Activated T-helper 1 cell treated with anti-CD3 and anti-CD28 coated beads, Interleukin-12 subunit alpha, Interleukin-12 subunit beta, Interleukin-2, Interleukin-4 antibody, amounts not matched to agents 30 ng/mL and 10 ng/mL and 1 ng/mL, durations not matched to agents 14 hours and 24 hours and 36 hours (primary cell): Measurements from ENCODE around the gene LRMDA. TPM values are rescaled to one million over a fixed set of nuclear protein-coding genes. Genes with fewer than 3 reads are reported as not detected.
"Not testable (repeated sequence)": the region's sequence is repeated elsewhere in the genome, so short reads cannot be mapped to it uniquely, and the experiment has no call there.

Experiments
- DNase-seq: peaks from one replicate; pipeline ENCODE4 v3.0.0; 2021; ENCODE audit warnings: low spot score
- H3K27ac Mint-ChIP-seq: one replicate; pipeline ENCODE4 v1.8.0; 2021; ENCODE audit warnings: mild to moderate bottlenecking, mixed read lengths
- H3K27me3 Mint-ChIP-seq: one replicate; pipeline ENCODE4 v1.8.0; 2022; ENCODE audit warnings: mild to moderate bottlenecking, moderate library complexity, mixed read lengths; ENCODE audit not compliant: insufficient read depth
- H3K36me3 Mint-ChIP-seq: one replicate; pipeline ENCODE4 v1.8.0; 2021; ENCODE audit warnings: low read depth, mixed read lengths
- H3K4me1 Mint-ChIP-seq: one replicate; pipeline ENCODE4 v1.8.0; 2021; ENCODE audit warnings: low read depth, mixed read lengths
- H3K4me3 Mint-ChIP-seq: one replicate; pipeline ENCODE4 v1.8.0; 2021; ENCODE audit warnings: mild to moderate bottlenecking, moderate library complexity, mixed read lengths
- H3K9me3 Mint-ChIP-seq: one replicate; pipeline ENCODE4 v1.8.0; 2021; ENCODE audit warnings: mixed read lengths
- intact Hi-C: fragments of 100-400 bp; cut with micrococcal nuclease; formaldehyde crosslinking; loops from one replicate; pipeline ENCODE4 v1.15.1; 2024
- total RNA-seq: library from RNA; stranded (reverse); gene quantifications from 2 replicates; pipeline ENCODE4 v1.2.3, GENCODE V29; 2022

LRMDA gene
- total RNA-seq, 1 donor from 2014 or later, result not detected

DNA sequence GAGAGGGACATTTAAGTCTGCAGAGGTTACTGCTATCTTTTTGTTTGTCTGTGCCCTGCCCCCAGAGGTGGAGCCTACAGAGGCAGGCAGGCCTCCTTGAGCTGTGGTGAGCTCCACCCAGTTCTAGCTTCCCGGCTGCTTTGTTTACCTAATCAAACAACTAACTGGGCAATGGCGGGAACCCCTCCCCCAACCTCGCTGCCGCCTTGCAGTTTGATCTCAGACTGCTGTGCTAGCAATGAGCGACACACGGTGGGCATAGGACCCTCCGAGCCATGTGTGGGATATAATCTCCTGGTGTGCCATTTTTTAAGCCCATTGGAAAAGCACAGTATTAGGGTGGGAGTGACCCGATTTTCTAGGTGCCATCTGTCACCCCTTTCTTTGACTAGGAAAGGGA is 716.8 kb downstream of the LRMDA start:
- DNase-seq, H3K36me3 Mint-ChIP-seq, H3K4me1 Mint-ChIP-seq, H3K4me3 Mint-ChIP-seq, H3K27ac Mint-ChIP-seq, intact Hi-C loops, H3K27me3 Mint-ChIP-seq: not testable (repeated sequence)
- H3K9me3 Mint-ChIP-seq, result peaks cover 12% of the 10 kb centered on the region

DNA sequence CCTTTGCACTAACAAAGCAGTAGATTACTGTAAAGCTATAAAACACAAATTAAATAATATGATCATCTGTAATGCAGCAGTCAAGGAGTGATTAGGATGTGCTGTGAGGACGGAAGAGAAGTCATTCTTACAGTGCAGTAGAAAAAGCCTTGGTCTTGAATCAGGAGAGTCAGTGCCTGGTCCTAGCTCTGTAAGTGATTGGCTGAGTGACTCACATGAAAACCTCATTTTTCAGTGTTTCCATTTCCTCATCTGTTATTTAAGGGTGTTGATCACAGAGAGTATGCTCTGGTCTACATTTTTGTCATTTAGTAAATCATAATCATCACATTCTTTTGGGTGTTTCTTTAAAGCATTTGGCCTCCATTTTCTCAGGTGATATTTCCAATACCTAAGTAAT is 717.8 kb downstream of the LRMDA start:
- peaks cover 12% of the 10 kb centered on the region for H3K9me3 Mint-ChIP-seq
- no peaks in the 10 kb centered on the region for H3K4me1 Mint-ChIP-seq
- H3K27me3 Mint-ChIP-seq, result no peaks in the 10 kb centered on the region
- H3K27ac Mint-ChIP-seq, result no peak overlapping the region
- H3K4me3 Mint-ChIP-seq, result no peak overlapping the region
- no peaks in the 10 kb centered on the region for H3K36me3 Mint-ChIP-seq
- intact Hi-C loops, result no loop called here
- no peak for DNase-seq

DNA sequence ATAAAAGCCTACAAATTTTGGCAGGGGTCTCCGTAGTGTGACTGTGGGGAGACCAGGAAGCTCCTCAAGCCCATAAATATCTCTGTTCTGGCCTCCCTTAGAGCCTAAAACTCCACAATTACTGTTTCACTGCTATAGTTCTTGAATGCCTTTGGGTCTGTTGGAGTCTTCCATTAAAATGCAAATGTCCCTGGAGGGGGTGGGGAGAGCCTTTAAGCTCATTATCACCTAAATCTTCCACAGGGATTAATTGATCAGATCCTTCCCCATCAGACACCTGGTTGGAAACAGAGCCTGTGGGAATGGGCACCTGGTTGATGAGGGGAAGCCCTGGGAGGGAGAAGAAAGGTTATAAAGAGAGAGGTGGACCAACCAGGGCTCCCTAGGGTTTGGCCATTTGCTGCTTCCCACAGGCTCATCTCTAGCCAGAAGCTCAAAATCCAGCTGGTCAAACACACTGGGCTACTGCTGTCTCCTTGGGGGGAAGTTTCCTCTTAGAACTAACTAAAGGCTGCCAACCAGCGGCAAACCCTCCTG is 718.2 kb downstream of the LRMDA start:
- Mint-ChIP-seq H3K4me3 (no peak overlapping the region), H3K27me3 (no peaks in the 10 kb centered on the region), H3K27ac (no peak overlapping the region), H3K4me1 (no peaks in the 10 kb centered on the region), H3K9me3 (peaks cover 12% of the 10 kb centered on the region), H3K36me3 (no peaks in the 10 kb centered on the region)
- DNase-seq, result no peak
- intact Hi-C loops, result no loop called here

DNA sequence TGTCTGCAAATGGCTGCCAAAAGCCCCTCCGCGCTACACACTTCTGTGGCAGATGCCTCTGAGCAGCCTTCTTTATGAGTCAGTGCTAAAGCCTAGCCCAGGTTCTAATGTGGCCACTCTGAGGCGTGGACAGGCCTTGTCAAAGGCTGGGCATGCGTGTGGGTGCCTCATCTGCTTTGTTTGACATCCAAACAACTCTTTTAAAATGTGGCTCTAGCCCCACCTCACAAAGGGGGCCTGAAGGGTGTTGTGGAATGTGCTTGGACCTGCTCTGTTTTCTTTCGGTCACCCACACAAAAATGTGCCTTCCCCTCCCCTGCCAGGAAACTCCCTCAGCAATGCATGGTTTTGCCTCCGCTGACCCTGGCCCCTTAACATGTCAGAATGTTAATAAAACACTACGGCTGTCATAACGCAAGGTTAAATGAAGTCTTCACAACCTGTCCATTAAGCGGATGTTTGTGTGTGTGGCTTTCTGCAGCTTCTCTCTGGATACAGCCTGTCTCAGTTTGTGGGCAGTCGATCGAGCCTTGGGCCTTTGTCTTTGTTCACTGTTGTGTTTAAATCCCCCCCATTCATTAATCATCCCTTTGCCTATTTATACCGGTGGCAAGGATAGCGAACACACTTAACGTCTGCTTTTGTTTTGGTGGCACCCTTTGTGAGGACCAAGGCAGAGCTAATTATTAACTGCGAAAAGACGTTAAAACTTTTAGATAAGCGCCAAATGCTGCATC is 718.9 kb downstream of the LRMDA start:
- intact Hi-C loops, result no loop called here
- Mint-ChIP-seq H3K9me3 (peaks cover 12% of the 10 kb centered on the region), H3K4me3 (no peak overlapping the region), H3K27me3 (no peaks in the 10 kb centered on the region), H3K4me1 (no peaks in the 10 kb centered on the region), H3K36me3 (no peaks in the 10 kb centered on the region), H3K27ac (no peak overlapping the region)
- no peak for DNase-seq

DNA sequence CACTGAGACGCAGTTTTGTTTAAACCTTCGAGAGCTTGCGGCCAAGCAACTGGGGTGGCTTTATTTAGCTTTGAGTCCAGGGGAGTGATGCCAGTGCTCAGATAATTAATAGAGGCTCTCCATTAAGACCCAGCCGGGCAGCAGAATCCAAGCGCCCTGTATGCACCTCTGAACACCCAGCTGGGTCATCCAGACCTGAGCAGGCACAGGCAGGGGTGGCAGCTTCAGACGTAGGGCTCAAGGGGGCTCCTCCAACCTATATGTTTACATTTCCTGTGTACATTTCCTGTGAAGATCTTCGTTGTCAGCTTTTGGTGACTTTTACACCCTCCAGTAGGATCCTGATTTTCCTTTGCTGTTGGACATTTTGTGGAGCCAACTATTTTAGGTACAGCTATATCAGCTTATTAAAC is 719.5 kb downstream of the LRMDA start:
- H3K36me3 Mint-ChIP-seq, result no peaks in the 10 kb centered on the region
- no peaks in the 10 kb centered on the region for H3K27me3 Mint-ChIP-seq
- no peaks in the 10 kb centered on the region for H3K4me1 Mint-ChIP-seq
- peaks cover 12% of the 10 kb centered on the region for H3K9me3 Mint-ChIP-seq
- no peak for DNase-seq
- intact Hi-C loops, result no loop called here
- H3K27ac Mint-ChIP-seq, result no peak overlapping the region
- H3K4me3 Mint-ChIP-seq, result no peak overlapping the region

DNA sequence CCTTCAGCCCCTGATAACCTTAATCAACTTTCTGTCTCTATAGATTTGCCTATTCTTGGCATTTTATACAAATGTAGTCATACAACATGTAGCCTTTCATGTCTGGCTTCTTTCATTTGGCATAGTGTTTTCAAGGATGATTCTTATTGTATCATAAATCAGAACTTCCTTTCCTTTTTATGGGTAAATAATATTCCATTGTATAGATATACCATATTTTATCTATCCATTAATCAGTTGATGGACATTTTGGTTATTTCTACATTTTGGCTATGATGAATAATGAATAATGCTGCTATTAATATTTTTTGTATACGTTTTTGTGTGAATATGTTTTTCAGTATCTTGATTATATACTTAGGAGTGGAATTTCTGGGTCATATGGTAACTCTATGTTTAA is 720.8 kb downstream of the LRMDA start:
- Mint-ChIP-seq H3K9me3 (peaks cover 12% of the 10 kb centered on the region), H3K36me3 (no peaks in the 10 kb centered on the region), H3K27ac (no peak overlapping the region), H3K4me1 (no peaks in the 10 kb centered on the region), H3K27me3 (no peaks in the 10 kb centered on the region), H3K4me3 (no peak overlapping the region)
- no peak for DNase-seq
- intact Hi-C loops, result no loop called here

DNA sequence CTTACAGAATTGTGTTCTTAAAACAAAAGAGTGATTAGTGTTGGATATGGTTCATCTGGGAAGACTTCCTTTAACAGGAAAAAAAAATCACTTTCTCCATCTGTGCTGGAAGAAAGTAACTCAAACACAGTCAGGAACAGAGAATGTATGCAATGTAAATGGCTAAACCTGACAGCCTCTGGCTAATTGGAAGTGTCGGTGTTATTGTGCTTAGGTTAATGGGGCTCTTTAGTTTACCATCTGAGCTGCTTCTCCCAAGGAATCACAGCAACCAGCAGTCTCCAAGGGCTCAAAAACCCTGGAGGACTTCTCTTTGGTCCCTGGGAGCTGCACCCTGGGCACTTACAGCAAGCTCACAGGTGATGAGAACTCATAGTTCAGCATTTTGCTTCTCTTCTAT is 724.5 kb downstream of the LRMDA start:
- H3K4me1 Mint-ChIP-seq, result no peaks in the 10 kb centered on the region
- no peak overlapping the region for H3K27ac Mint-ChIP-seq
- no peaks in the 10 kb centered on the region for H3K36me3 Mint-ChIP-seq
- no peaks in the 10 kb centered on the region for H3K27me3 Mint-ChIP-seq
- H3K9me3 Mint-ChIP-seq, result peaks cover 3% of the 10 kb centered on the region
- intact Hi-C loops, result no loop called here
- no peak overlapping the region for H3K4me3 Mint-ChIP-seq
- DNase-seq, result no peak

DNA sequence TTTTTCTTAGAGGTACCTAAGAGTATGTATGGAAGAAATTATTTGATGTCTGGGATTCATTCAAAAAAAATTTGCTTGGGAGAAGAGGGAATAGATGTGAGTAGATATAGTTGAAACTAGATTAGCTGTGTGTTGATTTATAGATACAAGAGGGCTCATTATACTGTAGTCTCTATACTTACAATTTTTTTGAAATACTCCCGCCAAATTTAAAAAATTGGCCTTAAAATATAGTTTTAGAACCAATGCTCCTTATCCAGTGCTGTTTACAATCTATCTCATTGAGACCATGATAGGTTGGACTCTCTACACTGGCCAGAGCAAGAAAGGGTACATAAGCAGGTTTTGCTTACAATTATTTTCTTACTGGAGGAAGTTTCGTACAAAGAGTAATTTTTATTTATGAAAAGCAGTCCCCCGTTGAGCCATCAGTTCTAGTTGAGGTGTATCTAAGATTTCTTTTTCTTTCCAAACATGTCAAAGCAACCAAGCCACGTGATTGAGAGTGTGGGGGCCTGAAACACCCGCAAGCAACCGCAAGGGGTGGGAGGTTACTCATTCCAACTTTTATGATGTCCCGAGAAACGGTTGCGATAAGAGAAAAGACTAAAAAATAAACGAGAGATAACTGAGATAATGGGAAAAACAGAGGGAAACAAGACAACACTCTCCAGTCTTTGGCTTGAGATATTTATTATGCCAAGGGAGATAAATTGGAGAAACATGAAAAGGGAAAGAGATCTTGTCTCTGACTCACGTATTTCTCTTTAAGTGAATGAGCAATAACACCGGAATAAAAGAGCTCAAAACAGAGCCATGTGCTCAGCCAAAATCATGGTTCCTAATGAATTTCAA is 729.2 kb downstream of the LRMDA start:
- intact Hi-C loops, result no loop called here
- Mint-ChIP-seq H3K4me1 (no peaks in the 10 kb centered on the region), H3K36me3 (no peaks in the 10 kb centered on the region), H3K9me3 (peaks cover 6% of the 10 kb centered on the region), H3K27me3 (no peaks in the 10 kb centered on the region), H3K27ac (no peak overlapping the region), H3K4me3 (no peak overlapping the region)
- DNase-seq, result no peak

DNA sequence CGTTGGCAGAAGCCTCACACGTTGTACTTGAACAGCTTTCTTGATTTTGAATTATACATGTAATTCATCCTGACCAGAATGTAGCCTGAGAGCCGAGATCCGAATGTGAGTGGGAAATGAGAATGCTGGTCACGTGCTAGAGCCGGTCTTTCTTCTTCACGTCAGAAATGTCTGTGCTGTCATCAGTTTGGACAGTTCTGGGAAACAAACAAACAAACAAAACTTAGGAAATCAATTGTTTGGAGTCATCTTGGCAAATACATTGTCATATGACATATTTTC is 729.8 kb downstream of the LRMDA start:
- Mint-ChIP-seq H3K4me3 (no peak overlapping the region), H3K9me3 (peaks cover 8% of the 10 kb centered on the region), H3K36me3 (no peaks in the 10 kb centered on the region), H3K27me3 (no peaks in the 10 kb centered on the region), H3K27ac (no peak overlapping the region), H3K4me1 (no peaks in the 10 kb centered on the region)
- intact Hi-C loops, result no loop called here
- no peak for DNase-seq

DNA sequence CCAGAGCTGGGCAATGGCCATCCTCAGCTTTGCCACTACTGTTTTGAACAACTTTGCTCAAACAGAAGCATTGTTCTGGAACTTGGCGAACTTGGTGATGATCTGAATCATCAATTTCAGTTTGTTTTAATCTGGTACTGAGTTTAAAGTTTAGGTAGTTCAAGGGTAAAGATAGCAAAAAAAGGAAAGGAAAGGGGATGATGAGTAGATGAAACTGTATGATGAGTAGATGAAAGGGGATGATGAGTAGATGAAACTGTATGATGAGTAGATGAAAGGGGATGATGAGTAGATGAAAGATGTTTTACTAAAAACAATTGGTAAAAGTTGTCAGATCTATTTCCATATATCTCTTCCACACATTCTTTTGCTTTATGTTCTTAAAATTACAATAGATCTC is 737.0 kb downstream of the LRMDA start:
- Mint-ChIP-seq H3K9me3 (peaks cover 12% of the 10 kb centered on the region), H3K4me1 (no peaks in the 10 kb centered on the region), H3K27me3 (no peaks in the 10 kb centered on the region), H3K27ac (no peak overlapping the region), H3K4me3 (no peak overlapping the region), H3K36me3 (no peaks in the 10 kb centered on the region)
- intact Hi-C loops, result no loop called here
- DNase-seq, result no peak

DNA sequence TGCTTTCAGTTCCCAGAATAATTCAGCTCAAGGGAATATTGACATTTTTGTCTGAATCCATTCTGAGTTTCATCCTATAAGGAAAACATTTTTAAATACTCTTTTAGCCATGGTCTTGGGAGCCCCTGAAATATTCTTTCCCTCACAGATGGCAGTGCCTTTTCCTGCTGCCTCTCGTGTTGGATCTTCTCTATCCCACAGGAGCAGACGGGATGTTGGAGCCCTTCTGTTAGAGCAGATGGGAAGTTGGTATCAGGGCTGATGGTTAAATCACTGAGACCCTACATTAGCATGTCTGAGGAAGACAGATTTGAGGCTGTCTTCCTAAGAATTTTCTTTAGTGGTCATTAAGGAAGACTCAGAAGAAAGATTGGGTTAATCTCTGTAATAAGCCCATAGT is 737.8 kb downstream of the LRMDA start:
- Mint-ChIP-seq H3K9me3 (peaks cover 12% of the 10 kb centered on the region), H3K4me3 (no peak overlapping the region), H3K27me3 (no peaks in the 10 kb centered on the region), H3K4me1 (no peaks in the 10 kb centered on the region), H3K36me3 (no peaks in the 10 kb centered on the region), H3K27ac (no peak overlapping the region)
- intact Hi-C loops, result no loop called here
- DNase-seq, result no peak

DNA sequence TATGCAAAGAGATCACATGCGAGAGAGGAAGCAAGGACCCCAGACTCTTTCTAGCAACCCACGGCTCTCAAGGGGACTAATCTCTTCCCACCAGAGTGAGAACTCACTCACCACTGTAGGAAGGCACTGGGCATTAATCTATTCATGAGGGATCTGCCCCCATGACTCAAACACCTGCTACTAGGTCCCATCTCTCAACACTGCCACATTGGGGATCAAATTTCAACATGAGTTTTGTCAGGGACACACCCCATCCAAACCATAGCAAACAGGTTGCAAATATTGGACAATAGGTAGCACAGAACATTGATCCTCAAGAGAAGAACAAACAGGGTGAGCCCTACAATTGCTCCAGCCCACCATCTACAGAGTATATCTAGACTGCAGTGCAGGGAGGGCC is 740.6 kb downstream of the LRMDA start:
- H3K27ac Mint-ChIP-seq, result no peak overlapping the region
- no peaks in the 10 kb centered on the region for H3K27me3 Mint-ChIP-seq
- peaks cover 4% of the 10 kb centered on the region for H3K9me3 Mint-ChIP-seq
- no peaks in the 10 kb centered on the region for H3K36me3 Mint-ChIP-seq
- intact Hi-C loops, result no loop called here
- no peak for DNase-seq
- no peak overlapping the region for H3K4me3 Mint-ChIP-seq
- no peaks in the 10 kb centered on the region for H3K4me1 Mint-ChIP-seq

DNA sequence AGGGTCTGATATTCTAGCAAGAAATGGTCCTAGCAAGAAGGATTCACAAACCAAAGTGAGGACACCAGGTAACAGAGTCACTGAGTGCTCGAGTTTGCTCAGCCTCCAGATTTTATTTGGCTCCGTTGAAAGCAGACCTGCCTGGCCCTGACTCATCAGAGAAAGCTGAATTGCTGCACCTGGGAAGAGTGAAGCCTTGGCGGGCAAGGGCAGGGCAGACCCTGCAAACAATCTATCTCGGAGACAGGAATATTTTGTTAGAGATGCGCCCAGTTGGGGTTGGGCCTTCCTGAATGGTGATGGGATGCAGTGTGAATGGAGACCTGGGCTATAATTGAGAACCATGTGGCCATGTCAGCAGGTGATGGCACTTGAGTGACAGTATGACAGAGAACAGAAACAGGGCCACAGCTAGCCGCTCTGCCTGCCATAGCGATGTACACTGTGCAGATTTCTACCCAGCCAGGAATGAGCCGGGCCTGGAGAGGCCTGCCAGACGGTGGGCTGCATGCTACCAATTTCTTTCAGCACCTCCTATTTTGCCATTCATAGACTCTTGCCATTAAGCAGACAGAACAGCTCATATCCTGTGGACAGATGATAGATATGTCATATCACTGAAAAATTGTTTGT is 744.2 kb downstream of the LRMDA start:
- DNase-seq, result no peak
- Mint-ChIP-seq H3K9me3 (peaks cover 4% of the 10 kb centered on the region), H3K4me1 (no peaks in the 10 kb centered on the region), H3K36me3 (no peaks in the 10 kb centered on the region), H3K4me3 (no peak overlapping the region), H3K27me3 (no peaks in the 10 kb centered on the region), H3K27ac (no peak overlapping the region)
- intact Hi-C loops, result no loop called here
